GM12878 (cell line): Measurements from ENCODE around the gene SCGB3A1. TPM values are rescaled to one million over a fixed set of nuclear protein-coding genes. Genes with fewer than 3 reads are reported as not detected.

Experiments
- ATAC-seq: fragments of 200-7000 bp; cut with Tn5 transposase; 3 replicates; pipeline ENCODE4 v1.9.1; 2020; ENCODE audit warnings: mild to moderate bottlenecking, moderate library complexity
- BruUV-seq: library from RNA; stranded (reverse); fragments of 400-500 nt; replicated peaks from 2 replicates; lab custom pipeline; 2021; lab: Mats Ljungman, UMichigan
- CTCF ChIA-PET: fragments of 300-600 bp; sonication (Branson Sonifier 250); formaldehyde crosslinking; extraction: SDS; loops from one replicate; lab custom pipeline; 2021; ENCODE audit warnings: inconsistent platforms; lab: Yijun Ruan, JAX
- POLR2A ChIA-PET: fragments of 350-600 bp; formaldehyde crosslinking; extraction: SDS; loops from one replicate; lab custom pipeline; 2021; ENCODE audit warnings: inconsistent platforms; lab: Charles Lee
- RAD21 ChIA-PET: fragments of 300-600 bp; sonication (Branson Sonifier 250); formaldehyde crosslinking; loops from one replicate; lab custom pipeline; 2023; ENCODE audit warnings: antibody characterized with exemption; ENCODE audit not compliant: unreplicated experiment; lab: Charles Lee
- SMC1A ChIA-PET: fragments of 300-600 bp; sonication (Branson Sonifier 250); formaldehyde crosslinking; loops from one replicate; lab custom pipeline; 2023; ENCODE audit not compliant: unreplicated experiment, uncharacterized antibody; lab: Charles Lee
- DNase-seq: peaks from one replicate; pipeline ENCODE4 v3.0.0-alpha.2; 2011; ENCODE audit warnings: low read depth, low spot score
- FAIRE-seq: peaks from 3 replicates; lab custom pipeline; 2011; peaks lifted over from hg19 to GRCh38; lab: Jason Lieb, UNC
- H2AFZ ChIP-seq: 2 replicates; pipeline ENCODE4 v1.6.0; 2011; ENCODE audit warnings: low read depth, low read length, control low read depth; ENCODE audit not compliant: control insufficient read depth
- H3K27ac ChIP-seq: 2 replicates; pipeline ENCODE4 v1.5.1; 2011; ENCODE audit warnings: control low read depth; ENCODE audit not compliant: control insufficient read depth, insufficient read depth
- H3K27me3 ChIP-seq, 2 experiments: replicated peaks in 1 of 2; 2 replicates each; pipeline versions ENCODE4 v1.6.0 to v1.6.1; 2011; ENCODE audit warnings: low read length in 1 of 2; ENCODE audit not compliant: control insufficient read depth in 2 of 2, insufficient read depth in 2 of 2
- H3K36me3 ChIP-seq, 2 experiments: 2 replicates each; pipeline ENCODE4 v1.5.1; 2011; ENCODE audit warnings: low read length in 1 of 2; ENCODE audit not compliant: control insufficient read depth in 2 of 2, insufficient read depth in 2 of 2
- H3K4me1 ChIP-seq: 2 replicates; pipeline ENCODE4 v1.6.1; 2011; ENCODE audit warnings: mild to moderate bottlenecking, low read length, moderate library complexity, mixed read lengths; ENCODE audit not compliant: control insufficient read depth, insufficient read depth
- H3K4me2 ChIP-seq: 2 replicates; pipeline ENCODE4 v1.6.0; 2011; ENCODE audit warnings: control low read depth; ENCODE audit not compliant: control insufficient read depth, insufficient read depth
- H3K4me3 ChIP-seq: fragments of 200-600 bp; sonication (generic); 2 replicates; pipeline ENCODE4 v1.5.1; 2016
- H3K79me2 ChIP-seq: 2 replicates; pipeline ENCODE4 v1.6.0; 2011; ENCODE audit warnings: low read length; ENCODE audit not compliant: control insufficient read depth, insufficient read depth
- H3K9ac ChIP-seq: 2 replicates; pipeline ENCODE4 v1.8.0; 2011; ENCODE audit warnings: low read length, control low read depth, mixed read lengths; ENCODE audit not compliant: control insufficient read depth, insufficient read depth
- H3K9me3 ChIP-seq: replicated peaks from 3 replicates; pipeline ENCODE4 v1.5.1; 2011; ENCODE audit warnings: mild to moderate bottlenecking, low read length; ENCODE audit not compliant: control insufficient read depth, insufficient read depth
- H4K20me1 ChIP-seq: 2 replicates; pipeline ENCODE4 v1.6.0; 2011; ENCODE audit not compliant: control insufficient read depth, insufficient read depth
- BACH1 ChIP-seq: fragments of 450-650 bp; IDR thresholded peaks from 2 replicates; pipeline ENCODE4 v1.6.1; 2017; ENCODE audit warnings: mild to moderate bottlenecking, borderline replicate concordance
- CHD2 ChIP-seq: IDR thresholded peaks from 2 replicates; pipeline ENCODE4 v1.6.1; 2011; ENCODE audit warnings: low read depth, low read length, improper control_type of control experiment, borderline replicate concordance
- CHD4 ChIP-seq: fragments of 200-600 bp; sonication (generic); IDR thresholded peaks from 2 replicates; pipeline ENCODE4 v1.6.1; 2016; ENCODE audit warnings: mild to moderate bottlenecking
- ETV6 ChIP-seq, 2 experiments: fragments of 450-650 bp in 1 of 2; IDR thresholded peaks in 1 of 2; conservative IDR thresholded peaks in 1 of 2; 2 replicates each; pipeline ENCODE4 v1.6.1; 2014; ENCODE audit warnings: antibody characterized with exemption in 1 of 2, borderline replicate concordance in 1 of 2, low read depth in 1 of 2, mild to moderate bottlenecking in 1 of 2, moderate library complexity in 1 of 2
- SIN3A ChIP-seq: IDR thresholded peaks from 2 replicates; pipeline ENCODE4 v1.6.1; 2012; ENCODE audit warnings: low read depth, low read length, improper control_type of control experiment
- SMAD1 ChIP-seq: fragments of 450-650 bp; IDR thresholded peaks from 2 replicates; pipeline ENCODE4 v1.6.1; 2018; ENCODE audit warnings: mild to moderate bottlenecking, low read depth; ENCODE audit not compliant: partially characterized antibody
- SMAD5 ChIP-seq: IDR thresholded peaks from 2 replicates; pipeline ENCODE4 v1.6.1; 2016; ENCODE audit warnings: antibody characterized with exemption, low read depth
- TAF1 ChIP-seq: IDR thresholded peaks from 2 replicates; pipeline ENCODE4 v1.6.1; 2011; ENCODE audit warnings: mild to moderate bottlenecking, low read depth, low read length, borderline replicate concordance
- TARDBP ChIP-seq: IDR thresholded peaks from 2 replicates; pipeline ENCODE4 v1.6.1; 2016; ENCODE audit warnings: borderline replicate concordance
- ZZZ3 ChIP-seq: IDR thresholded peaks from 2 replicates; pipeline ENCODE4 v1.6.1; 2011; ENCODE audit warnings: low read depth; ENCODE audit not compliant: control insufficient read depth, insufficient read length
- WGBS: methylation state at CpG from one replicate; pipeline ENCODE4 v1.1.6; 2016; ENCODE audit warnings: low lambda C conversion rate; ENCODE audit not compliant: insufficient replicate concordance, insufficient coverage; ENCODE audit errors: missing lambda C conversion rate; 5-methylcytosine and 5-hydroxymethylcytosine counted together
- in situ Hi-C: fragments of 300-500 bp; cut with MboI; formaldehyde crosslinking; loops from 9 replicates; pipeline ENCODE4 v1.14.3; 2018; ENCODE audit warnings: mixed read lengths
- intact Hi-C: fragments of 100-400 bp; cut with micrococcal nuclease; formaldehyde crosslinking; loops from one replicate; pipeline ENCODE4 v1.14.2; 2022; ENCODE audit not compliant: unreplicated experiment
- polyA plus RNA-seq, 11 experiments: library from polyadenylated mRNA; depleted of rRNA in 4 of 11; unstranded in 6 of 11; stranded (reverse) in 5 of 11; fragments of >200 nt; fragmentation: Nextera tagmentation in 4 of 11; fragmentation: Illumina TruSeq in 1 of 11; extraction: Ambion mirVana in 4 of 11; extraction: Trizol in 1 of 11; gene quantifications; 1 replicate in 1 of 11; 2 replicates in 10 of 11; pipeline versions ENCODE4 v1.2.1 to v1.2.3, GENCODE V29; 2011 to 2016; ENCODE audit warnings: inconsistent platforms in 2 of 11, missing spikeins in 2 of 11, low read depth in 1 of 11
- total RNA-seq, 4 experiments: library from RNA; depleted of rRNA in 3 of 4; stranded (reverse); fragments of >200 nt in 3 of 4; fragmentation: Illumina TruSeq in 1 of 4; extraction: Trizol in 1 of 4; gene quantifications; 2 replicates each; pipeline versions ENCODE4 v1.2.1 to v1.2.3, GENCODE V29; 2013 to 2021
- TF ChIP-seq, protein P1 (sequence below): fragments of 450-650 bp; IDR thresholded peaks from 2 replicates; pipeline ENCODE4 v1.6.1; 2017; ENCODE audit warnings: mild to moderate bottlenecking
- TF ChIP-seq, protein P2 (sequence below): IDR thresholded peaks from 2 replicates; pipeline ENCODE4 v1.6.1; 2011; ENCODE audit warnings: low read depth, mild to moderate bottlenecking, low read length, moderate library complexity, borderline replicate concordance; ENCODE audit errors: extremely low read depth

Gene SCGB3A1
- total and polyA plus RNA-seq, 10 of the 15 experiments (the other 5 are each of a cell fraction or from before 2014, with no cell fraction given), result 0.46 TPM; not detected in 9

DNA sequence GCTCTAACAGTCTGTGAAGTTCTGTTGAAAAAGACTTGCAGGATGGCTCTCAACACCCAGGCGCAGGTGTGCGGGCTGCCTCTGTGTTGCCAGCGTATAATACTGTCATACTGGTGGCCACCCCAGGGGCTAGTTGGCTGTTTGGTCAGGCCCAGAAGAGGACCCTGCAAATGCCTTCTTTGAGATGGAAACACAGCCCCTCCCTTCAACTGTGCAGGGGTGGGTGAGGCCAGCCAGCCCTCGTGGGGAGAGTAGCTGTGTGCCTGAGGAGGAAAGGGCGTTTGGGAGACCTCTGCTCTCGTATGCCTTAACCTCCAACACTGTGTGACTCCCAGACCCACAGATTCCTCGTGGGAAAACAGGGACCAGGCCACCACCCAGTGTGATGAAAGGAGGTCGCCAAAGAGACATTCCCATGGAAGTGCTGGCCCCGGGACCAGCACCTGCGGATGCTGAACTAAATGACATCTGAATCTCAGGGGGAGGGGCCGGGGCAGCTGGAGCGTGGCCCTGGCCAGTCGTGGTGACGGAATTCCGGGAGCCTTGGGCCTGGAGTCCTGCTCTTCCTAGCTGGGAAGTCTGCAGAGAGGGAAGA lies 11.3 kb upstream of the SCGB3A1 start (continued):
- TF ChIP-seq ZZZ3 (no peak), TAF1 (no peak), SMAD5 (no peak)
- TF ChIP-seq, protein P1, sequence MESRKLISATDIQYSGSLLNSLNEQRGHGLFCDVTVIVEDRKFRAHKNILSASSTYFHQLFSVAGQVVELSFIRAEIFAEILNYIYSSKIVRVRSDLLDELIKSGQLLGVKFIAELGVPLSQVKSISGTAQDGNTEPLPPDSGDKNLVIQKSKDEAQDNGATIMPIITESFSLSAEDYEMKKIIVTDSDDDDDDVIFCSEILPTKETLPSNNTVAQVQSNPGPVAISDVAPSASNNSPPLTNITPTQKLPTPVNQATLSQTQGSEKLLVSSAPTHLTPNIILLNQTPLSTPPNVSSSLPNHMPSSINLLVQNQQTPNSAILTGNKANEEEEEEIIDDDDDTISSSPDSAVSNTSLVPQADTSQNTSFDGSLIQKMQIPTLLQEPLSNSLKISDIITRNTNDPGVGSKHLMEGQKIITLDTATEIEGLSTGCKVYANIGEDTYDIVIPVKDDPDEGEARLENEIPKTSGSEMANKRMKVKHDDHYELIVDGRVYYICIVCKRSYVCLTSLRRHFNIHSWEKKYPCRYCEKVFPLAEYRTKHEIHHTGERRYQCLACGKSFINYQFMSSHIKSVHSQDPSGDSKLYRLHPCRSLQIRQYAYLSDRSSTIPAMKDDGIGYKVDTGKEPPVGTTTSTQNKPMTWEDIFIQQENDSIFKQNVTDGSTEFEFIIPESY, result no peak
- TF ChIP-seq, all 136 proteins: peak for 0

DNA sequence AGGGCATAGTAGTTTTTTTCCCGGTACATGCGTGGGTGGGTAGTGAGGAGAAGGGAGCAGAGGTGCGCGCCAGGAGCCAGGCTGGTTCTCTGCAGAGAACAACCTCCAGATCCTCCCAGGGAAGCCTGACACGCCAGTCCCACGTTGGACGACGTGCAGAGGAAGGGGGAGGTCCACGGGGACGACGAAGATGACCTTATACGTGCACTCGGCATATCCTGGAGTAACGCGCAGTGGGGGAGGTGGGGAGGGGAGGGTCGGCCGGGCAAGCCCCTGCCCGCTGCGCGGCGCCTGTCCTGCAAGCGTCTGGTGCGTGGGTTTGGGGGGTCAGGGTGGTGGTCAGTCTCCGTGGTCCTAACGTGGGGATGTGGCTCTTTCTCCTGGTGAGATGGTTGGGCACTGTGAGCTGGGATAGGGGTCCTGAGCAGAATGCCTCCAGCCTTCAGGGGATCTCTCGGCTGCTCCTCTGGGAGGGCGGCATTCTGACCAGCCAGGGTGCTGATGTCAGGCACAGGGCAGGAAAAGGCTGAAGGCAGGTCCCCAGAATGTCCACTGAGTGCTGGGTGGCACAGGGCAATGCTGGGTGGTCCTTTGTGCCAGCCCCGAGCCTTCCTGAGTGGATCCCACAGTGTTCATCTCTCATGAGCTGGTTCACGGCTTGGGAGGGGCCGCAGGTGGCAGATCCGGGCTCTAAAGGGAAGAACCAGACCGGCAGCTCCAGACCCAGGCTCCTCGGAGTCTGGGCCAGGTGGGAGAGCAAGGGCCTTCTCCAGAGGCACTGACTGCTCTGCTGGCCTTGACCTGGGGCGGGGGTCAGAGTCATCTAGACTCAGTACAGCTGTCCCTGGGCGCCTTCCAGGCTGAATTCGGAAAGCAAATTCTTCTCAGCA lies 10.5 kb upstream of the SCGB3A1 start:
- FAIRE-seq, result no peak
- BruUV-seq, result no TSS peak
- WGBS, result 62% methylated on average over 30 of the region's 36 CpGs

More for the DNA sequence above, 10.5 kb upstream of the SCGB3A1 start:
- Histone ChIP-seq H4K20me1 (no peaks in the 10 kb centered on the region; the same call in 1 of the 2 replicates), H3K4me2 (no peak overlapping the region), H3K27me3 (no peaks in the 10 kb centered on the region), H3K4me1 (no peaks in the 10 kb centered on the region), H2AFZ (no peak overlapping the region), H3K79me2 (no peaks in the 10 kb centered on the region), H3K9ac (no peak overlapping the region)
- ChIA-PET POLR2A (no interaction called here), SMC1A (no interaction called here)
- DNase-seq, result no peak
- no peak for TF ChIP-seq TARDBP
- no peak for TF ChIP-seq CHD4
- TF ChIP-seq ETV6 (conservative IDR thresholded peaks at IDR 0.05 in 1 of 2, IDR thresholded peaks at IDR 0.05 in 1 of 2; ENCODE audit: borderline replicate concordance in 1 of 2, low read depth in 1 of 2), result no peak
- no peak for TF ChIP-seq SIN3A
- TF ChIP-seq BACH1, result no peak
- TF ChIP-seq SMAD1, result no peak
- TF ChIP-seq, protein P2, sequence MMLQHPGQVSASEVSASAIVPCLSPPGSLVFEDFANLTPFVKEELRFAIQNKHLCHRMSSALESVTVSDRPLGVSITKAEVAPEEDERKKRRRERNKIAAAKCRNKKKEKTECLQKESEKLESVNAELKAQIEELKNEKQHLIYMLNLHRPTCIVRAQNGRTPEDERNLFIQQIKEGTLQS, result no peak
- TF ChIP-seq CHD2, result no peak
- TF ChIP-seq, all 136 proteins: peak for 0
- H3K27ac ChIP-seq, result no peak overlapping the region
- intact Hi-C loops (loop anchor here (10.0 kb wide), 1 partner anchor 477 kb away; no protein-coding TSS in a partner anchor), in situ Hi-C loops (no loop called here)
- no peaks in the 10 kb centered on the region for H3K36me3 ChIP-seq
- RAD21 ChIA-PET, result no interaction called here
- CTCF ChIA-PET, result interaction anchor here (0.9 kb wide), 1 partner anchor 10 kb away, joined by 3 read pairs; no protein-coding TSS in a partner anchor
- no peak for ATAC-seq
- H3K4me3 ChIP-seq, result no peak overlapping the region
- no peaks in the 10 kb centered on the region for H3K9me3 ChIP-seq
